Fibroblast of the aortic adventitia (primary cell): ENCODE measurements around the gene TSHZ2. TPM values are rescaled to one million over a fixed set of nuclear protein-coding genes. Genes with fewer than 3 reads are reported as not detected.

Experiments
- DNase-seq: peaks from one replicate; pipeline ENCODE4 v3.0.0-alpha.2; 2010; ENCODE audit warnings: low read depth
- H3K4me3 ChIP-seq: 2 replicates; pipeline ENCODE4 v1.5.1; 2011; ENCODE audit warnings: low read depth, mild to moderate bottlenecking, control low read depth, low read length, moderate library complexity
- CTCF ChIP-seq: IDR thresholded peaks from 2 replicates; pipeline ENCODE4 v1.5.1; 2011; ENCODE audit warnings: mild to moderate bottlenecking, low read length, control low read depth, inconsistent platforms; ENCODE audit not compliant: insufficient read depth
- total RNA-seq: library from RNA; depleted of rRNA; stranded (reverse); fragments of >200 nt; gene quantifications from 2 replicates; pipeline ENCODE4 v1.2.3, GENCODE V29; 2012; ENCODE audit warnings: low replicate concordance

TSHZ2 gene
- total RNA-seq, 1 donor = 6.9 TPM

- no peak for DNase-seq
- H3K4me3 ChIP-seq = no peak overlapping the region
- TF ChIP-seq CTCF = no peak
Observed at GRCh38 chr20:53129563-53129962, 157.4 kb downstream of the TSHZ2 start.

- H3K4me3 ChIP-seq = no peak overlapping the region
- TF ChIP-seq CTCF = no peak
- DNase-seq = no peak
Observed at GRCh38 chr20:53130795-53131194, 158.6 kb downstream of the TSHZ2 start.

- DNase-seq = no peak
Observed at GRCh38 chr20:53133125-53133524, 161.0 kb downstream of the TSHZ2 start.

GRCh38 chr20:53133628-53134027 is 161.5 kb downstream of the TSHZ2 start:
- TF ChIP-seq CTCF = no peak
- H3K4me3 ChIP-seq = no peak overlapping the region
- DNase-seq = no peak

More at GRCh38 chr20:53133125-53133524, 161.0 kb downstream of the TSHZ2 start:
- no peak overlapping the region for H3K4me3 ChIP-seq
- no peak for TF ChIP-seq CTCF

GRCh38 chr20:53136473-53136872 is 164.3 kb downstream of the TSHZ2 start:
- DNase-seq = no peak
- H3K4me3 ChIP-seq = no peak overlapping the region
- no peak for TF ChIP-seq CTCF

GRCh38 chr20:53138454-53139262 is 166.5 kb downstream of the TSHZ2 start:
- H3K4me3 ChIP-seq = no peak overlapping the region
- TF ChIP-seq CTCF = no peak
- DNase-seq = no peak
